ENCODE data around the gene JADE3.

GRCh38 chrX:47078129-47079043 is 166.2 kb downstream of the JADE3 start, which contains the start of gene RGN:
- TF ChIP-seq CTCF (IDR thresholded peaks at IDR 0.05; ENCODE audit: borderline replicate concordance, extremely low read depth, low read length, poor library complexity, severe bottlenecking) (no peak), EZH2 (IDR thresholded peaks at IDR 0.05; ENCODE audit: borderline replicate concordance, low read depth, low read length, severe bottlenecking) (no peak)

Data from DND-41 (cell line).